ENCODE results near the gene SH2D3C.
A peak's percentile ranks its signal among the peaks of the same experiment; 100 is the strongest.

The SH2D3C gene

GRCh38 chr9:127715470-127716337 lies 62.8 kb downstream of the SH2D3C start, which contains the start of the genes PTRH1 and TTC16:
Gene PTRH1, minus strand, starts transcription at chr9:127715663. Its CDS starts 24 bp downstream, at chr9:127715639.
Gene TTC16, plus strand, starts transcription at chr9:127716079. Its CDS starts 67 bp downstream, at chr9:127716146.
- peak; percentile 77 for DNase-seq

- DNase-seq = no peak
Observed at GRCh38 chr9:127714951-127715469, 63.5 kb downstream of the SH2D3C start.

GRCh38 chr9:127714020-127714750 lies 64.3 kb downstream of the SH2D3C start:
- no peak for DNase-seq

- DNase-seq = no peak
Observed at GRCh38 chr9:127712867-127713266, 65.6 kb downstream of the SH2D3C start.

- no peak for DNase-seq
Observed at GRCh38 chr9:127712371-127712770, 66.1 kb downstream of the SH2D3C start.

GRCh38 chr9:127711831-127712274 lies 66.6 kb downstream of the SH2D3C start:
- no peak for DNase-seq

- DNase-seq = no peak
Observed at GRCh38 chr9:127711226-127711701, 67.2 kb downstream of the SH2D3C start.

- DNase-seq = no peak
Observed at GRCh38 chr9:127710204-127710783, 68.2 kb downstream of the SH2D3C start.

- no peak for DNase-seq
Observed at GRCh38 chr9:127708952-127709587, 69.4 kb downstream of the SH2D3C start.

GRCh38 chr9:127707766-127708165 lies 70.7 kb downstream of the SH2D3C start:
- no peak for DNase-seq

- no peak for DNase-seq
Observed at GRCh38 chr9:127706836-127707241, 71.6 kb downstream of the SH2D3C start, which contains the start of gene CFAP157. Gene CFAP157, plus strand, starts transcription at chr9:127706988. Its CDS starts 44 bp downstream, at chr9:127707032.

- DNase-seq = no peak
Observed at GRCh38 chr9:127705577-127706379, 72.7 kb downstream of the SH2D3C start.

- DNase-seq = no peak
Observed at GRCh38 chr9:127703289-127703946, 75.0 kb downstream of the SH2D3C start.

GRCh38 chr9:127700594-127701255 lies 77.7 kb downstream of the SH2D3C start:
- DNase-seq = no peak

- no peak for DNase-seq
Observed at GRCh38 chr9:127700140-127700539, 78.3 kb downstream of the SH2D3C start.

GRCh38 chr9:127698985-127699670 lies 79.3 kb downstream of the SH2D3C start:
- no peak for DNase-seq

GRCh38 chr9:127698386-127698785 lies 80.1 kb downstream of the SH2D3C start:
- no peak for DNase-seq

- DNase-seq = no peak
Observed at GRCh38 chr9:127697575-127697974, 80.9 kb downstream of the SH2D3C start.

- DNase-seq = no peak
Observed at GRCh38 chr9:127694890-127695720, 83.4 kb downstream of the SH2D3C start.
